WTC11 (cell line): ENCODE measurements around the gene NEURL1B.

Experiments
- CREB1 ChIP-seq: sonication (generic); formaldehyde crosslinking; IDR thresholded peaks from 2 replicates; pipeline ENCODE4 v1.8.0; 2023; ENCODE audit warnings: mild to moderate bottlenecking, missing genetic modification reagents
- NR2C2 ChIP-seq: sonication (generic); formaldehyde crosslinking; IDR thresholded peaks from 2 replicates; pipeline ENCODE4 v1.8.0; 2022; ENCODE audit warnings: mild to moderate bottlenecking, missing genetic modification reagents
- SMAD3 ChIP-seq: sonication (generic); formaldehyde crosslinking; IDR thresholded peaks from 2 replicates; pipeline ENCODE4 v1.8.0; 2022; ENCODE audit warnings: missing genetic modification reagents, mild to moderate bottlenecking, borderline replicate concordance
- SP1 ChIP-seq: sonication (generic); formaldehyde crosslinking; conservative IDR thresholded peaks from 2 replicates; pipeline ENCODE4 v1.8.1; 2022; ENCODE audit warnings: missing genetic modification reagents
- TEAD4 ChIP-seq: sonication (generic); formaldehyde crosslinking; IDR thresholded peaks from 2 replicates; pipeline ENCODE4 v1.8.0; 2022; ENCODE audit warnings: mild to moderate bottlenecking, missing genetic modification reagents
- ZBTB21 ChIP-seq: sonication (generic); formaldehyde crosslinking; IDR thresholded peaks from 2 replicates; pipeline ENCODE4 v1.8.1; 2023; ENCODE audit warnings: mild to moderate bottlenecking, missing genetic modification reagents, borderline replicate concordance
- ZNF121 ChIP-seq: sonication (generic); formaldehyde crosslinking; IDR thresholded peaks from 2 replicates; pipeline ENCODE4 v1.8.0; 2023; ENCODE audit warnings: missing genetic modification reagents
- TF ChIP-seq, protein P1 (sequence below): fragments of 200-600 bp; IDR thresholded peaks from 2 replicates; pipeline ENCODE4 v1.8.0; 2022; ENCODE audit warnings: antibody characterized with exemption
- TF ChIP-seq, protein P2 (sequence below): sonication (generic); formaldehyde crosslinking; IDR thresholded peaks from 2 replicates; pipeline ENCODE4 v1.8.0; 2022; ENCODE audit warnings: mild to moderate bottlenecking, missing genetic modification reagents
- TF ChIP-seq, protein P3 (sequence below): sonication (generic); formaldehyde crosslinking; conservative IDR thresholded peaks from 2 replicates; pipeline ENCODE4 v1.8.1; 2023; ENCODE audit warnings: mild to moderate bottlenecking, low read depth, missing genetic modification reagents, moderate library complexity

- TF ChIP-seq ZBTB21 (CRISPR knock-in tag), result no peak
- TF ChIP-seq CREB1, result no peak
- TF ChIP-seq, protein P1, sequence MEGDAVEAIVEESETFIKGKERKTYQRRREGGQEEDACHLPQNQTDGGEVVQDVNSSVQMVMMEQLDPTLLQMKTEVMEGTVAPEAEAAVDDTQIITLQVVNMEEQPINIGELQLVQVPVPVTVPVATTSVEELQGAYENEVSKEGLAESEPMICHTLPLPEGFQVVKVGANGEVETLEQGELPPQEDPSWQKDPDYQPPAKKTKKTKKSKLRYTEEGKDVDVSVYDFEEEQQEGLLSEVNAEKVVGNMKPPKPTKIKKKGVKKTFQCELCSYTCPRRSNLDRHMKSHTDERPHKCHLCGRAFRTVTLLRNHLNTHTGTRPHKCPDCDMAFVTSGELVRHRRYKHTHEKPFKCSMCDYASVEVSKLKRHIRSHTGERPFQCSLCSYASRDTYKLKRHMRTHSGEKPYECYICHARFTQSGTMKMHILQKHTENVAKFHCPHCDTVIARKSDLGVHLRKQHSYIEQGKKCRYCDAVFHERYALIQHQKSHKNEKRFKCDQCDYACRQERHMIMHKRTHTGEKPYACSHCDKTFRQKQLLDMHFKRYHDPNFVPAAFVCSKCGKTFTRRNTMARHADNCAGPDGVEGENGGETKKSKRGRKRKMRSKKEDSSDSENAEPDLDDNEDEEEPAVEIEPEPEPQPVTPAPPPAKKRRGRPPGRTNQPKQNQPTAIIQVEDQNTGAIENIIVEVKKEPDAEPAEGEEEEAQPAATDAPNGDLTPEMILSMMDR, result no peak
- no peak for TF ChIP-seq SMAD3 (CRISPR knock-in tag)
- TF ChIP-seq, protein P2, sequence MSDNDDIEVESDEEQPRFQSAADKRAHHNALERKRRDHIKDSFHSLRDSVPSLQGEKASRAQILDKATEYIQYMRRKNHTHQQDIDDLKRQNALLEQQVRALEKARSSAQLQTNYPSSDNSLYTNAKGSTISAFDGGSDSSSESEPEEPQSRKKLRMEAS (CRISPR knock-in tag), result no peak
- no peak for TF ChIP-seq TEAD4 (CRISPR knock-in tag)
- TF ChIP-seq ZNF121 (CRISPR knock-in tag), result no peak
- TF ChIP-seq NR2C2 (CRISPR knock-in tag), result no peak
- no peak for TF ChIP-seq SP1 (CRISPR knock-in tag)
- TF ChIP-seq, protein P3, sequence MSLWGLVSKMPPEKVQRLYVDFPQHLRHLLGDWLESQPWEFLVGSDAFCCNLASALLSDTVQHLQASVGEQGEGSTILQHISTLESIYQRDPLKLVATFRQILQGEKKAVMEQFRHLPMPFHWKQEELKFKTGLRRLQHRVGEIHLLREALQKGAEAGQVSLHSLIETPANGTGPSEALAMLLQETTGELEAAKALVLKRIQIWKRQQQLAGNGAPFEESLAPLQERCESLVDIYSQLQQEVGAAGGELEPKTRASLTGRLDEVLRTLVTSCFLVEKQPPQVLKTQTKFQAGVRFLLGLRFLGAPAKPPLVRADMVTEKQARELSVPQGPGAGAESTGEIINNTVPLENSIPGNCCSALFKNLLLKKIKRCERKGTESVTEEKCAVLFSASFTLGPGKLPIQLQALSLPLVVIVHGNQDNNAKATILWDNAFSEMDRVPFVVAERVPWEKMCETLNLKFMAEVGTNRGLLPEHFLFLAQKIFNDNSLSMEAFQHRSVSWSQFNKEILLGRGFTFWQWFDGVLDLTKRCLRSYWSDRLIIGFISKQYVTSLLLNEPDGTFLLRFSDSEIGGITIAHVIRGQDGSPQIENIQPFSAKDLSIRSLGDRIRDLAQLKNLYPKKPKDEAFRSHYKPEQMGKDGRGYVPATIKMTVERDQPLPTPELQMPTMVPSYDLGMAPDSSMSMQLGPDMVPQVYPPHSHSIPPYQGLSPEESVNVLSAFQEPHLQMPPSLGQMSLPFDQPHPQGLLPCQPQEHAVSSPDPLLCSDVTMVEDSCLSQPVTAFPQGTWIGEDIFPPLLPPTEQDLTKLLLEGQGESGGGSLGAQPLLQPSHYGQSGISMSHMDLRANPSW (CRISPR knock-in tag), result no peak
These were observed 47.5 kb downstream of the NEURL1B start for GRCh38 chr5:172688349-172689217.
